AG10803 (cell line): ENCODE data around the gene NCOR1.
A peak's percentile ranks its signal among the peaks of the same experiment; 100 is the strongest.

ENCODE experiments used
- DNase-seq: peaks from one replicate; pipeline ENCODE4 v3.0.0; 2010; ENCODE audit warnings: low read depth
- H3K4me3 ChIP-seq: 2 replicates; pipeline ENCODE4 v1.5.1; 2011; ENCODE audit warnings: mild to moderate bottlenecking, low read length, control low read depth
- CTCF ChIP-seq: conservative IDR thresholded peaks from 2 replicates; pipeline ENCODE4 v1.5.1; 2011; ENCODE audit warnings: mild to moderate bottlenecking, low read length, control low read depth, inconsistent platforms

NCOR1 gene

GRCh38 chr17:16215273-16215964 lies at the start of gene NCOR1:
TSS of gene NCOR1 (minus strand) at chr17:16215534. CDS start at chr17:16194569, 20,965 bp downstream.
- peak; percentile 29 for TF ChIP-seq CTCF
- H3K4me3 ChIP-seq = peak within 1 kb of the TSS; percentile 82
- DNase-seq = peak; percentile 93

GRCh38 chr17:16262201-16262600 lies 46.9 kb upstream of the NCOR1 start:
- no peak overlapping the region for H3K4me3 ChIP-seq
- TF ChIP-seq CTCF = no peak
- DNase-seq = no peak

- TF ChIP-seq CTCF = no peak
- no peak overlapping the region for H3K4me3 ChIP-seq
- no peak for DNase-seq
Measured at GRCh38 chr17:16261049-16261448, 45.7 kb upstream of the NCOR1 start.

DNA sequence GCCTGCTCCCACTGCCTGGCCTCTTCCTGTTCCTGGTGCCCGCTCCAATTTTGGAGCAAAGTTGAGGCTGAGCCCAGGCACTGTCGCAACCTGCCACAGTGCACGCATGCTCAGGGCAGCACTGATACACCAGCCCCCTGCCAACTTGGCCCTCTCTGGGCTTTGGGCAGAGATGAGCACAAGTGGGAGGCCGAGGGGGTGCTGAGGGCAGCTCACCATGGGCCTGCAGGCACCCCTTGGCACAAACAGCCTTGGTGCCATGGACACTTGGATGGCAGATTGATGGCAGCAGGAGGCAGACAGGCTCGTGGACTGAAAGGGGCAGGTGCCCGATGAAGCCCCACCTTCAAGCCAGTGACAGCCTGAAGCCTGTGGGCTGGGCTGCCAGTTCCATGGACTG lies 44.6 kb upstream of the NCOR1 start:
- DNase-seq = no peak
- no peak for TF ChIP-seq CTCF
- no peak overlapping the region for H3K4me3 ChIP-seq

DNA sequence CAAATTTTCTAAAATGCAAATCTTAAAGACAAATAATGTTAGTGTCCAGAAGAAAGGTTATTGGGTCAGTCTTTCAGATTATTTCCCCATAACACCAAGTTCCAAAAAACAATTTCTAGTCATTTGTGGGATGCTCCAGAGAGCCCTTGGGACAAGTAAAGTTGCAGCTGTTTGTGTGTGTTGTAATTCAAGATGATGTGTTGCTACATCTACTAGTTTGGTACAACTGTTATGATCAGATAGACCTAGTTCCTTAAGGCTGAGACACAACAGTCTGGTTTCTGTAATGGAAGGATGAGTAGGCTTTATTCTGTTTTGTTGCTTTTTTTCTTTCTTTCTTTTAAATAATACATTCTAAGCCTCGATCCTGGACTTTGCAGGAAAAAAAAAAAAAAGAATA lies 43.6 kb upstream of the NCOR1 start:
- no peak overlapping the region for H3K4me3 ChIP-seq
- DNase-seq = peak; percentile 70
- no peak for TF ChIP-seq CTCF

DNA sequence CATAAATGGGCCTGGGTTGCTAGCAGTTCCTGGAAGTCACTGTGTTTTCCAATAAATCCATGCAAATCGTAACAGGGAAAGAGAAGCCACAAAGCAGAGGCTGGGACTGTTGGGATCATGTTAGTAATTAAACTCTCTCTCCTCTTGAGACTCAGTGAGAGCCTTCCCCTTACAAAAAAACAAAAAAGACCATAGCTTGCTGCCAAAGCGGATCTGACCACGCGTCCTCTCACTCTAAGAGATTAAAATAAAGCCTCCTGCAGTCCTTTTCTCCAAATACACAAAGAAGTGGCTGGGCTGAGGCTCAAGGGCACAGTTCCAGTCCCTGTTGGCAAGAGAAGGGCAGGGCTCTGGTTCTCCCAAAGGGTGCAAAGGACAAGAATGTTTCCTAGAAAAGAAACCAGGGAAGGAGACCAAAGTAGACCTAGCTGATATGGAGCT lies 40.2 kb upstream of the NCOR1 start:
- TF ChIP-seq CTCF = no peak
- peak; percentile 31 for DNase-seq
- no peak overlapping the region for H3K4me3 ChIP-seq

- H3K4me3 ChIP-seq = no peak overlapping the region
- TF ChIP-seq CTCF = no peak
- DNase-seq = no peak
Measured at GRCh38 chr17:16254773-16255400, 39.6 kb upstream of the NCOR1 start.
